GM21515 (cell line): ENCODE results near the gene RIC1.
"Not testable (repeated sequence)": the region's sequence is repeated elsewhere in the genome, so short reads cannot be mapped to it uniquely, and the experiment has no call there.

ENCODE experiments used
- ATAC-seq: cut with Tn5 transposase; IDR thresholded peaks from one replicate; pipeline ENCODE4 v1.9.1; 2021; ENCODE audit not compliant: unreplicated experiment

Gene RIC1, protein sequence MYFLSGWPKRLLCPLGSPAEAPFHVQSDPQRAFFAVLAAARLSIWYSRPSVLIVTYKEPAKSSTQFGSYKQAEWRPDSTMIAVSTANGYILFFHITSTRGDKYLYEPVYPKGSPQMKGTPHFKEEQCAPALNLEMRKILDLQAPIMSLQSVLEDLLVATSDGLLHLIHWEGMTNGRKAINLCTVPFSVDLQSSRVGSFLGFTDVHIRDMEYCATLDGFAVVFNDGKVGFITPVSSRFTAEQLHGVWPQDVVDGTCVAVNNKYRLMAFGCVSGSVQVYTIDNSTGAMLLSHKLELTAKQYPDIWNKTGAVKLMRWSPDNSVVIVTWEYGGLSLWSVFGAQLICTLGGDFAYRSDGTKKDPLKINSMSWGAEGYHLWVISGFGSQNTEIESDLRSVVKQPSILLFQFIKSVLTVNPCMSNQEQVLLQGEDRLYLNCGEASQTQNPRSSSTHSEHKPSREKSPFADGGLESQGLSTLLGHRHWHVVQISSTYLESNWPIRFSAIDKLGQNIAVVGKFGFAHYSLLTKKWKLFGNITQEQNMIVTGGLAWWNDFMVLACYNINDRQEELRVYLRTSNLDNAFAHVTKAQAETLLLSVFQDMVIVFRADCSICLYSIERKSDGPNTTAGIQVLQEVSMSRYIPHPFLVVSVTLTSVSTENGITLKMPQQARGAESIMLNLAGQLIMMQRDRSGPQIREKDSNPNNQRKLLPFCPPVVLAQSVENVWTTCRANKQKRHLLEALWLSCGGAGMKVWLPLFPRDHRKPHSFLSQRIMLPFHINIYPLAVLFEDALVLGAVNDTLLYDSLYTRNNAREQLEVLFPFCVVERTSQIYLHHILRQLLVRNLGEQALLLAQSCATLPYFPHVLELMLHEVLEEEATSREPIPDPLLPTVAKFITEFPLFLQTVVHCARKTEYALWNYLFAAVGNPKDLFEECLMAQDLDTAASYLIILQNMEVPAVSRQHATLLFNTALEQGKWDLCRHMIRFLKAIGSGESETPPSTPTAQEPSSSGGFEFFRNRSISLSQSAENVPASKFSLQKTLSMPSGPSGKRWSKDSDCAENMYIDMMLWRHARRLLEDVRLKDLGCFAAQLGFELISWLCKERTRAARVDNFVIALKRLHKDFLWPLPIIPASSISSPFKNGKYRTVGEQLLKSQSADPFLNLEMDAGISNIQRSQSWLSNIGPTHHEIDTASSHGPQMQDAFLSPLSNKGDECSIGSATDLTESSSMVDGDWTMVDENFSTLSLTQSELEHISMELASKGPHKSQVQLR (N-terminal part only)

DNA sequence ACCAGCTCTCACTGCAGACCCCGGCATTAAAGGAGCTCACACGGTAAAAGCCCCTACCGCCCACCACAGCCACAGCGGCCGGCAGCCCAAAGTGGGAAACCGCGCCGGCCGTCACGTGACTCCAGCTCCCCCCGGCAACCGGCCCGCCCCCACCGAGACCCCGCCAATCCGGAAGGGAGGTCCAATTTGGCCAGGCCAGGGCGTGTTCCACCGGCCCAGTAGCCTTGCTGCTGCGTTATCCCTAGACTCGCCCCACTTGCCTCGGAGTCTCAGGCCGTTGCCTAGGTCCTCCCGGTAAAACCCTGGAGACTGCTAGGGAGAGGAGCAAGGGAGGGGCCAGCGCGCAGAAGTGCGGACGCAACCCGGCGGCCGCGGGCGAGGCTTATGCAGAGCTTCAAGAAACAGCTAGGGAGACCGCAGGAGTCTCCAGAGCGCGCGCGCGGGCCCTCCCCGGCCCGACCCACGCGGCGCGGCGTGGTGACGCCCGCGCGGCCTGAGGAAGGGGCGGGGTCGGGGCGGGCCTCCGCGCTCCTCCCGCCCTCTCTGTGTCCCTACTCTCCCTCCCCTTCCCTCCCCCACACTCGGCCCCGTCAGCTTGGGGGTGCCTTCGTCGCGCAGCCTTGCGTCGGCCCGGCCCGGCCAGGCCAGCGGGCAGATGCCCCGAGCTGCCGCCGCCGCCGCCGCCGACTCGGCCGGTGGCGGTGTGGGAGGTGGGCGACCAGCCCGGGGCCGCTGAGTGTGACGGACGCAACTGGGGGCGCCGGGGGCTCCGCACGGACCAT, at the start of gene RIC1:
RIC1 (plus strand) TSS at position 578 of the 782 bp plus-strand sequence; CDS start at position 781, 203 bp downstream.
- ATAC-seq: peak; percentile 60

DNA sequence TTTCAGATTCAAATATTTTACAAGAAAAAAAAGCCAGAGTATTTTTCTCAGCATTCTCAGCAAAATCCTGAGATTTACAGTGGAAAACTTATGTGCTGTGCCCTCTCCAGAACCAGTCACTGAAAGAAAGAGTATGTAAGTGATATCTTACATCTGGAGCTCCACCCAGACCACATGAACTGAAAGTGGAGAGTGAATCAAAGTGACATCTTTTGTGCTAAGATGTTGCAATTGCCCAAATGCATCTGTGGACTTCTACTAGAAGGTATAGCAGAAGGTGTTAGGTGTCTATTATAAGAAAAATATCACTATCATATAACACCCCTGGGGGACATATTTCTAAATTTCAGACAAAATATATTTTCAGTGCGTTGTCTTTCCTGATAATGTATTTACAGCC, 49.0 kb upstream of the RIC1 start:
- no peak for ATAC-seq

DNA sequence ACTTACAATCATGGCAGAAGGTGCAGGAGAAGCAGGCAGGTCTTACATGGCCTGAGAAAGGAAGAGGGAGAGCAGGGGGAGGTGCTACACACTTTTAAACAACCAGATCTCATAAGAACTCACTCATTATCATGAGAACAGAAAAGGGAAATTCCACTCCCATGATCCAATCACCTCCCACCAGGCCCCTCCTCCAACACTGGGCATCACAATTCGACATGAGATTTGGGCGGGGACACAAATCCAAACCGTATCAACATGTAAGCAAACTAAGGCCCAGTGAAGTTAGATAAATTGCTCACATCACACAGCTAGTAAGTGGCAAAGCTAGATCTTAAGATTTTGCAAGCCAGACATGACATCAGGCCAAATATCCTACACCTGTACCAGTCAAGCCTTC, 48.3 kb upstream of the RIC1 start:
- ATAC-seq: no peak

DNA sequence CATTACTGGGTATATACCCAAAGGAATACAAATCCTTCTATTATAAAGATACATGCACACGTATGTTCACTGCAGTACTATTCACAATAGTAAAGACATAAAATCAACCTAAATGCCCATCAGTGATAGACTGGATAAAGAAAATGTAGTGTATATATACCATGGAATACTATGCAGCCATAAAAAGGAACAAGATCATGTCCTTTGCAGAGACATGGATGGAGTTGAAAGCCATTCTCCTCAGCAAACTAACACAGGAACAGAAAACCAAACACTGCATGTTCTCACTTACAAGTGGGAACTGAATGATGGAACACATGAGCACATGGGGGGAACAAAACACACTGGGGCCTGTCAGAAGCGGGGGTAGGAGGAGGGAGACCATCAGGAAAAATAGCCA, 47.2 kb upstream of the RIC1 start:
- not testable (repeated sequence) for ATAC-seq

DNA sequence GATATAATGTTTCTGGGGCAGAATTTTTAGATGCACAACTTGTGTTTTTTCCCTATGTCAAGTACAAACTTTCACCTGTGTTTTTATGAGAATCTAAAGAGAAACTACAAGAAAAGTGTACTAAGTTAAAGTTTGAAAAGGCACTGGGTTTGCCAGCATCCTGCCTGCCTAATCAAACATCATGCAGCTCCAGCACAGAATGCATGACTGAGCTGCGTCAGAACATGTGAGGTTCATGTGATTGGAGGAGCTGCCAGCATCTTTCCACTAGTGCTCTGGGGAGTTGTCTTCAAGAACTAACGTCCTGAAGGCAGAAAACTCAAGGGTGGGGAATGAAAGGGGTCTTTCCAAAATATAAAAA, 46.1 kb upstream of the RIC1 start:
- ATAC-seq: peak; percentile 52

DNA sequence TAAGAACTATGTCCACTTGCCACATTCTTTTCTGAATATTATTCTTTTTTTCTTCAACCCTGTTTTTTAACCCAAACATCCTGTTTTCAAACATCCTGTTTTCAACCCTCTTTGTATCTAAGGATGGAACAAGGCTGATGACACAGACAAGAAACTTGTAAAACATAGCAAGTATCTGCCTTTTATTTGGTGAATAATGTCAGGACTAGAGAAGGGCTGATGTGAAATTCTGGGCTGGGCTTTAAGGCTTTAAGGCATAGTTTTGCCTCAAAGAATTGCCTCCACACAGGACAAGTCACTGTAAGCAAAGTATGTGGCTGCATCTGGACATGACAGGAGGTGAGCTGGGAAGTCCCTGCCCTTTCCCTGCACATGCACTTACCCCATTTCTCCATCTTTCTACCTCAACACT, 42.5 kb upstream of the RIC1 start:
- ATAC-seq: peak; percentile 40

DNA sequence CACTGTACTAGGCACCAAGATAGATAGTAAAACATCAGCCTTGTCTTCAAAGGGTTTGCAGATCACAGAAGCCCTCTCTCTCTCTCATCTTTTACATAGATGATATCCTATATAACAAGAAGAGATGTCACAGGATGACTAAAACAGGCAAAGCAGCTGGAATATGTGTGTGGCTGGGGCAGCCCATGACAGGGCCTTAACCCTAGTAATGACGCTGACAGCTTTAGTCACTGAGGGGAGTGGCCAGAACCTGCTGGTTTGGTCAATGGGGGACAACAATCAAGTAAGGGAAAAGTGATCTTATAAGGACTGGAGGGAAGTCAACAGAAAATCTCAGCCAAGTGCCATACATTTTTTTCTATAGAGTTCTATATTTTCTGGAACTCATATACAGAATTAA, 41.9 kb upstream of the RIC1 start:
- ATAC-seq: no peak

DNA sequence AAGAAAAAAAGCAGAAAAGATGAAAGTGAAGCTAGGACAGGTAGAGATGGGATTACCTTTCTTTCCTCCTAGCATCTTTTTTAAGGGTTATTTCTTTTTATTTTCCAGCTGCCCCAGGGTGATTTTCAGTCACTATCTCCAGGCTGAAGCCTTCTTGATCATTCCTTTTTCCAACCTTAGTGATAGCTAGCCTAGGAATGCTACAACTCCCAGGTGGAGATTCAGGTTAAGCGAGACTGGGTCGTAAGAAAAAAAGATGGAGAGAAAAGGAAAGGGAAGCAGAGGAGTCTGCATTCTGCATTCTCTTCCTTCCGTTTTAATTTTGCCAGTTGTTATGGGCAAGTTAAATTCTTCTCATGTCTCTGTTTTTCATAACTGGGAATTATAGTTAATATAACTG, 36.7 kb upstream of the RIC1 start:
- ATAC-seq: no peak

DNA sequence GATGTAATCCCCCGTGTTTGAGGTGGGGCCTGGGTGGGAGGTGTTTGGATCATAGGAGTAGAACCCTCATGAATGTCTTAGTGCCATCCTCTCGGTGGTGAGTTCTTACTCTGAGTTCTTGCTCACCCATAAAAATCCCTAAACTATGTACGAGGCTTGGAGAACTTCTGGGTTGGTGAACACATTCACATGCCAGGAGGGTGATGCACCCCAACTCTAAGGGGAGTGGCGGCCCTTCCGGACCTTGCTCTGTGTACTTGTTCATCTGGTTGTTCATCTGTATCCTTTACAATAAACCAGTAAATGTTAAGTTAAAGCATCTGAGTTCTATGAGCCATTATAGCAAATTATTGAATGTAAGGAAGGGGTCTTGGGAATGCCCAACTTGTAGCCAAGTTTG, 36.0 kb upstream of the RIC1 start:
- ATAC-seq: no peak

DNA sequence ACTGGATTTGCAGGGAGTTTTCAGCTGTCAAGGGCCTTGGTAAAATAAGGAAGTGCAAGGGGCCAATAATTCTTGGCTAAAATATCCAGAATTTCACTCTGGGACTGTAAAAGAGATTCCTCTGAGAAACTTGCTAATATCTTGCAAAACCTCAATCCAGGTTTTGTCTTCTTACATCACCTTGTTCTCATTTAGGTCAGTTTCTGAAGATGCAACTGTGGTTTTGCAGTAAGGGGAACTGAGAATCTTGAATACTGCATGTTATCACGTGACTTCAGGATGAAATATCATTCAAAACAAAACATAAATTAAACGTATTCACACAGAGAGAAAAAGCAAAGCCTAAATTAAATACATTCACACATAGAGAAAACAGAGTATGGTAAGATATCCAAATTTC, 35.0 kb upstream of the RIC1 start:
- peak; percentile 72 for ATAC-seq

DNA sequence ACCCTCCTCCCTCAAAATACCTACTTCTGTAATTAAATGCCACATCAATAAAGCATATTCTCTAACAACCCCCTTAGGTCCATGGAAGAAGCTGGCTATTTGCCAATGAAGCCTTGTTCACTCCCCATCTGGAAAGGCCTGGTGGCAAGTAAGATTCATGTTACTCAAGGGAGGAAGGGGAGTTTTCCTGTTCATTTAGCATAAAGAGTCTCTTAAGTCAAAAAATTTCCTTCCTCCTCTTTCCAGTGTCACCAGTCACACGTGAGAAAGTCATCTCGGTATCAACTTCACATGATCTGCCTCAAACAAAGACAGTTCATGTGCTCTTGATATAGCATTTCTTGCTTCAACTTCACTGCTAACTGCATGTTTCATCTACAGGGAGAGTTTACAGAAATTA, 32.7 kb upstream of the RIC1 start:
- no peak for ATAC-seq

DNA sequence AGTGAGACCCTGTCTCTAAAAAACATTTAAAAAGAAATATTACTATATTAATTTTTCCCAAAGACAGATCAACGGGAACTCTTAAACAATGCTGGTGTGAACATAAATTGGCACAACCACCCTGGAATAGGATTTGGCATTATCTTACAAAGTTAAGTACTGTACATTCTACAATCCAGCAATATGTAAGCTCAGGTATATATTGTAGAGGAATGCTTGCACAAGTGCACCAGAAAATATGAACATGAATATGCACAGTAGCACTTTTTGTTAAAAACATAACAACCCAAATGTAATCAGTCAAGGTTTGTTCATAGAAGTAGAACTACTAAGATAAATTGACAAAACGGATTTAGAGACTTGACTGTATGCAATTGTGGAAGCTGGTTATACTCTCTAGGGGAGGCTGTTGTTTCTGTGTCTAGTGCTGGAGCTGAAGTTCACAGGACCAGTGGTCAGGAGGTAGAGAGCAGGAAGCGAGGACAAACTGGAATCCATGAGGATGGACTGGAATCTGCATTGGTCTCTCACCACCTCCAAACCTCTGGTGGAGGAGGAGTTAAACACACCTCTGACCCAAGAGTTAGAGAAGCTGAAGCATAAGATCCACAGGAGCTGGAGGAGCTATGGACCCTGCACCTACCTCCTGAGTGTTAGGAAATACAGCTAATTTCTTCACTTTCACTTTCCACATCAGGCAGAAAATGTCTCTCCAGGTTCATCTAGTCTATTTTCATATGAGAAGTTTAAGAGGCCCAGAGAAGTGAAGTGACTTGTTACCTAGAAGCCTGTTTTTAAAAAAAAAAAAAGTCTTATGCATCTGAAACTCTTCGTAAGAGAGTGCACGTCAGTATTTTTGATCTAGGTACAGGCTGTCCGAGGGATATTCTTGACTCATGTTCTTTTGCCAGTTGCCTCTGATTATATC, 20.3 kb upstream of the RIC1 start:
- peak; percentile 48 for ATAC-seq

DNA sequence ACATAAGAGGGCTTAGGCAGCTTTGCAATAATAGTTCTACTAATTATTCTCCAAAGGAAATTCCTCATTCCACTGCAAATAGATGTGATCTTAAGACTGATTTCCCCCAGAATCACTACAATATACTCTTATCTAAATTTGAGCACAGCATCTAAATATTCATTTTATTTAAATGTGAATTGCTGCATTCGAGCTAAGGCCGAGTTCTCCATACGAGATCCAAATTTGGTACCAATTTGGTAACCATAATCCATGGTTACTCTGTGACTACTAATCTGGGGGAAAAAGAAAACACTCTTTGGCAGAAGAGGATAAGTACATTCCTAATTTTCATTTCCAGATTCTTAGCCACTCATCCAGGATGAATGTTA, 19.7 kb upstream of the RIC1 start:
- ATAC-seq: no peak

DNA sequence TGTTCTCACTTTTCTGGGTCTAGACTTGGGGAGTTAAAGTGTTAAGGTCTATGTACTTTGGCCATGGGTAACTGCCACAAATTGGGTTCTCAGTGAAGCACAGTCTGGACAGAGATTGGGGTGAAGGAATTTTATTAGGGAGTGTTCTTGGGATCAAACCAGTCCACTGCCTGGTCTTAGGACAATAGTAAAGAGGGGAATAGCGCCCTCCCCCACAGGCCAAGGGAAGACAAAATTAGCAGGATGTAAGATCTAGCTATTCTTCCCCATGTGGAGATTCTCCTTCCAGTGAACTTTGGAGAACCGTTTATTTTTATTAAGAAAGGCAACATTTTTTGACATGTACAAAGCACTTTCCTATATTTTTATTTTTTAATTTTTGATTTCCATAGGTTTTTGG, 18.4 kb upstream of the RIC1 start:
- no peak for ATAC-seq

DNA sequence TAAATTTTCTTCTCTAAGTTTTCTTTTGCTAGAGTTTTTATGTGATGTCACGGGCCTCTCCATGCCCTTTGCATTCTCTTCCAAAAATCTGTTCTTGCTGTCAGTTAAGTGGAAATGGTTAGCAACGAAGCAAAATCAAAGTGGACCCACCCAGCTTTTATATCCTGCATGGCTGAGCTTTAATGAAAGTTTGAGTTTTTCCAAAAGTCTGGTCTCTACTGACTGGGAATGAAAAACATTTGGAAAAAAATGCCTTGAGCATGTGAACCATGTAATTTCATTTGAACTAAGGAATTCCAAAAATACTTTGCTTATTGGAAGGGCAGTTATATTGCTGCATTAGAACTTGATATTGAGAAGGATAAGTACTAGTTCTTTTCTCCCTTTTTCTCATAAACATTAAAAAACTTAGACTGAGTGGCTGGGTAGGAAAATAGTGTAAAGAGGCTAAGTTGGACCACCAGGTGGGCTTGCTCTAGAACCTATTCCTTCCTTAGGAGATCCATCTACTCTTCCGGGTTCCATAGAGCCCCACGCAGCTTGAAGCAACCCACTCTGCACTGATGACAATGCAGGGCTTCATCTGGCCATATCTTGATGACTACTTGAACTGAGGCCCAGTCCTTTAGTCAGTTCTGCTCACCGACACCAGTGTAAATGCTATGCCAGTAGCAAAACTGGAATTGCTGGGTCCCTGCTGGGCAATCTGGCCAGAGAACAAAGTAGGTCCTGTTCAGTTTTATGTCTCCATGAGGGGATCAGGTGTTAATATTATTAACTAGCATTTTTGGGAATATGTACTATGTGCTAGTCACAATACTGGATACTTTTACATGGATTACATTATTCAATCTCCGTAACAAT, 17.4 kb upstream of the RIC1 start:
- ATAC-seq: no peak

DNA sequence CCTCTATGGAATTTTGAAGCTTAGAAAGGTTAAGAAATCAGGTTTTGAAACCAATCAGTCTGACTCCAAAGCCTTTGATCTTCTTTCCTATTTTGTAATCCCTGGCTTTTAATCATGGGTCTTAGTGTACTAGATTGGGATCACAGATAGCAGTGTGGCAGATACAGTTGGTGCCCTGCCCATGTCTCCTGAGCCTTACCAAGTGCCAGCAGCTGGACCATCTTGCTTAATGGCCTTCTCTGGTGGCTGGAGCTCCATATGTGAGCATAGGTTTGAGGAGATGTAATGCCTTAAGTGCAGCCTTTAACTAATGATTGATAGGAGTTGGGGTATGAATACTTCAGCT, 16.7 kb upstream of the RIC1 start:
- no peak for ATAC-seq

DNA sequence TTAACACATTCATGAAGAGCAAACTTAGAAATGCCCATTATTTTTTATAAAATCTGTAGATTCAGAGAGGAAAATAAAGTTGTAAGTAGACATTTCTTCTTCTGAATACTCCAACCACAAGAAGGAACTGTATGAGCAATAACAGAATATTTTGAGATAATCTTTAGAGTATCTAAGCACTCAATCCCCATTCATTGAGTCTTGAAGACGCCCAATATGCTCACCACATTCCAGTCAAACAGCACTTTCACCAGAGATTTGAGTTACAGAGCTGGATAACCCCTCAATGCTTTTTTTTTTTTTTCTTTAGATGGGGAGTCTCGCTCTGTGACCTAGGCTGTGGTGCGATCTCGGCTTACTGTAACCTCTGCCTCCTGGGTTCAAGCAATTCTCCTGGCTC, 14.7 kb upstream of the RIC1 start:
- no peak for ATAC-seq

DNA sequence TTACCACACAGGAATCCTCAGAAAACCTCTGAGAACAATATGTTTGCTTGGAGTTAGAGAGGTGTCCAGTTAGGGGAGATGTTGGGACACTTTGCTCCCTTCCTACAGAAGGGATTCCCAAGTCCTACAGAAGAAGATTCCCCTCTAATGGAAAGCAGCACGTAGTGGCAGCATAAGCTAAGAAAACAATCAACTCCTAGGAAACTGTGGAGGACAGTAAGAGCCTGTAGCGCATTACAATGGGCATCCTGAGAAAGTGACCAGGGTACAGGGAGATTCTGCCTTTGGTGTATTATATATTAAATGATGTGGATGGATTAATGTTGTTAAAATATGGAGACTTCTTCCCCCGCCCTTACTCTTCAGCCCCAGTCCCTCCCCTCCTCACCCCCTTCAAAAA, 13.9 kb upstream of the RIC1 start:
- no peak for ATAC-seq

DNA sequence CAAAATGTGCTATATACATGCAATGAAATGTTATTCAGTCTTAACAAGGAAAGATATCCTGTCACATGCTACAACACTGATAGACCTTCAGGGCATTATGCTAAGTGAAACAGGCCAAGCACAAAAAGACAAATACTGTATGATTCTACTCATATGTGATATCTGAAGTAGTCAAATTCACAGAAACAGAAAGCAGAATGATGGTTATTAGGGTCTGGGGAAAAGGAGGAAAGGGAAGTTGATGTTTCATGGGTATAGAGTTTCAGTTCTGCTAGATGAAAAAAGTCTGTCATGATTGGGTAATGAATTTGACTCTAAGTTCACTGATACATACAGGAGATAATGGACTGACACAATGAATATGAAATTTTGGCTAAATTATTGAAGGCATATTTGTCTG, 11.2 kb upstream of the RIC1 start:
- ATAC-seq: peak; percentile 94
